Measurements from ENCODE around the gene B3GALT5.
"Not testable (repeated sequence)": the region's sequence is repeated elsewhere in the genome, so short reads cannot be mapped to it uniquely, and the experiment has no call there.

B3GALT5 gene, protein sequence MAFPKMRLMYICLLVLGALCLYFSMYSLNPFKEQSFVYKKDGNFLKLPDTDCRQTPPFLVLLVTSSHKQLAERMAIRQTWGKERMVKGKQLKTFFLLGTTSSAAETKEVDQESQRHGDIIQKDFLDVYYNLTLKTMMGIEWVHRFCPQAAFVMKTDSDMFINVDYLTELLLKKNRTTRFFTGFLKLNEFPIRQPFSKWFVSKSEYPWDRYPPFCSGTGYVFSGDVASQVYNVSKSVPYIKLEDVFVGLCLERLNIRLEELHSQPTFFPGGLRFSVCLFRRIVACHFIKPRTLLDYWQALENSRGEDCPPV

DNA sequence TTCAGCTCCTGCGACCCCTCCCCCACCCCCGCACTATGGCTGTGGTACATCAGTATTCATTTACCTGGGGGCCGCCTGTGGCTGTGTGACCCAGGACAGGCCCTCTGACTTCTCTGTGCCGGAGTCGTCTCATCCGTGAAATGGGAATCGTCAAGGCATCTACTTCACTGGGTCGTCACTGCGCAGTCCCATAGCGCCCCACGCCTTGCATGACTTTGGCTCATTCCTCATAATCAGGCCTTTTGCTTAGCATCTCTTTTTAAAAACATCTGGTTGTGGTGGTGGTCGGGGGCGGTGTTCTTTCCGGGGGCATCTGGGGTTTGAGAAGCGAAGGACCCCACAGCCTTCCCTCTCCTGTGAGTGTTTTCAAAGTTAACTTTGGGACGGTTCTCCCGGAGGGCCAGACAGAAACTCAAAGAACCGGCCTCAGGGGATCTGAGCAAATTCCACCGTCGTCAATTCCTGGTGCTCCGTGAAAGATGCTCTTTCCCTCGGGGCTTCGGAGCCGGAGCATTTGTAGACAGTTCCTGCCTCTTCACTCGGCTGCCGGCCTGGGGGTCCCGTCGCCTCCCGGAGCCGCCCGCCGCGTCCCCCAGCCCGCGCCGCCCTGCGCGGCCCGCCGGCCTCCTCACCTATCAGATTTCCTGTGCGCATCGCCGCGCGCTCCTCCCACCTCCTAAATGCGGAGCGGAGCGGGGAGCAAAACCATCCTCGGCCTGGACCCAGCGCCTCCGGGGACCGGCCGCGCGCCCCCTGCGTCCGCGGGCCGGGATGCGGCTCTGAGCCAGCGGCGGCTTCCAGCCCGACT is at the start of gene B3GALT5:
Gene B3GALT5 (plus strand): TSS at position 708 of the 808 bp plus-strand sequence. CDS start 47,620 bp downstream, outside the sequence.
- peak in 3 of 14 donors; percentile 10 to 33 (median 17) for DNase-seq

DNA sequence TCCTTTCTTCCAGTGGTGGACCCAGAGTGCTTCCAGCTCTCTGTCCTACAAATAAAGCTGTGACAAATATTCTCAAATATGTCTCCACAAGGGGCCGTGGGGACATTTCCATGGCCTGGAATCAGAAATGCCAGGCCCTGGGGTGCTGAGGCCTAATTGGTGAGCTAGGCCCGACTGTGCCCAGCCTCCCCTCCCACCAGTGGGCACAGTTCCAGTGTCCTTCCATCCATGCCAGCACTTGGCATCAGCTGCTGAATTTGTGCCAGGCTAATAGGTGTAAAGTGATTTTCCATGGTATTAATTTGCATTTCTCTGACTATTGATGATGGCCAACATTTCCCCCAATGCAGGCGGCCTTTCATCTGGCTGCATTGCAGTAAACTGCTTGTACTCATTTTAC is 48.5 kb upstream of the B3GALT5 start:
- peak in 11 of 14 donors; percentile 16 to 78 (median 29) for DNase-seq

DNA sequence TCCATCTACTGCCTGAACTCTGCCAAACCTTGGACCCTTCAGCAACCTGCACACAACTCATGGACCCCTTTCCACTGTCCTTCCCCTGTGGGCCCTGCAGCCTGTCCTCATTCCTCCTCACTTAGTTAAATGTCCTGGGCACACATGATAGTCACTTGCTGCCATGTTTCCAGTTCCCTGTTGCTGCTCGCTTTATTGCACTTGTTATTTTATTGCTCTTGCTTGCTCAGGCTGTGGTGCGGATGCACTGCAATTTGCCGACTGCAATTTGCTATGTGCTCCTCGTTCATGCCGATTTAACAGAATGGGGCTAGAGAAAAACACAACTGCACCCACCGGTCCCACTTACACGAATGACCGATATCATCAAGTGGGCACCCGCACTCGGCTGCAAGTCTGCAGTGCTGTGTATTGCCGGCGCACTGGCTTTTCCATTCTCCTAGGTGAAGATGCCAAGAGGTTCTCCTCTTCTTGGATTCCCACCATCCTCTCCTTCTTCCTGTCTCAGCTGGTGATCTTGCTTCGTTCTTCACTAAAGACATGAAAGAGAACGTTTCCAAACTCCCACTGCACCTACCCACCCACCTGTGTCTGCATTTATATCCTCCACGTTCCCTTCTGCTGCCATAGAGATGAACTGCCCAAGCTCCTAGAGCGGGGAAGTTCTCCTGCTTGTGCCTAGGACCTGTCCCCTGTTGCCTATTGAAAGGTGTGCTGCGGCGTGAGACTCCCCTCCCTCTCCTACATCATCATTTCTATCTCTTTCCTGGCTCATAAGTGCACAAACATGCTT is 45.4 kb upstream of the B3GALT5 start:
- no peak for DNase-seq

DNA sequence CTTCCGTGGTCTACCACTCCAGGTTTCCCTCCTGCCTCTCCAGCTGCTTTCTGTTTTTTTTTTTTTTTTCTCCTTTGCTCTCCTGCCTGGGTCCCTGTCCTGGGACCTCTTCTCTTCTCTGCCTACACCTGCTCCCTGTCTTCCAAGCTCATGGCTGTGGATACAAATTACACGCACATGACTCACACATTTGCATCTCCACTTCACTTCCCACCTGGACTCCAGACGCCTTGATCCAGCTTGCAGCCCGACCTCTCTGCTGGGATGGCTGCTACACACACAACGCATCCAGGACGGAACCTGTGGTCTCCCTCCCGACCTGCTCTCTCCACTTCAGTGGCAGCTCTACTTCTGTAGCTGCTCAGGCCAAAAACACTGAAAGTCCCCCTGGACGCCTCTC is 44.4 kb upstream of the B3GALT5 start:
- no peak for DNase-seq

DNA sequence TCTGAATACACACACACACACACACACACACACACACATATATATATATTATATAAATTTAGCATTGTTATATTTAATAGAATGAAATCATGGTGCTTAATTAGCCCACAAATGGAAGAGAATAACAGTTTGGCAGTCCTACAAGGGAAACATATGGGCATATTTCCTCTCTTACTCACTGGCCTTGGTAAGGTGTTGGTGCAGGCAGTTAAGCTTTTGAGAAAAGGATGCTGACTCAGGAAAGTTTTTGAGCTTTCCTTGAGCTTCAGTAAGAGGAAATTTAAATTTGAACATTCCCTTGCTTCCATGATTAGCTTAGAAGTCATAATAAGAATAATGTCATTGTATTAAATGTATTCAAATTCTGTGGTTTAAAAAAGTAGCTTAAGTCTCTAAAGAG is 37.0 kb upstream of the B3GALT5 start:
- DNase-seq = no peak

DNA sequence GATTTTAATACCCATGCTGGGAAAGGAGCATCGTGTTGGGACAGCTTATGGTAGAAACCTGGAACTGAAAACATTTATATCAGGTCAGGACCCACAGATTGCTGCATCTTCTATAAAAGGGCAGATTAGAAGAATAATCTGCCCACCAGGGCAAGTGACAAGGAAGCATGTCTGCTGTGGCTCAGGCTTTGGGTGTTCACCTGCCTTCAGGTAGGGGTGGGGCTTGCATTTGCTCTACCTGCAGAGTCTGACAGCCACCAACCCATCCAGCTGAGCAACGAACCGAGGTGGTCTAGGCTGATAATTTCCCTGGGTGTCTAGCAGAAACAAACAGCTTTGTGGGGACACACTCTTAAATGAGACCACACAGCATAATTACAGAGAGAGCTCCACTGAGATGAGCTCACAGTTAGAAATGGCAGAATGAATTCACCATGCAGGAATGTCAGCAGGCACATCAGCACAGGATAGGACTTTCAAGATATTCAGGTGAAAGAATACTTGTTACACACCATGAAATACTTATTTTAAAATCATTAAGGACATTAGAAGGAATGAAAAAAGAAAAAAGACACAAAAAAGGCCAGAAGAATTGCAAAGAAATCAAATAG is 36.1 kb upstream of the B3GALT5 start:
- DNase-seq = no peak

DNA sequence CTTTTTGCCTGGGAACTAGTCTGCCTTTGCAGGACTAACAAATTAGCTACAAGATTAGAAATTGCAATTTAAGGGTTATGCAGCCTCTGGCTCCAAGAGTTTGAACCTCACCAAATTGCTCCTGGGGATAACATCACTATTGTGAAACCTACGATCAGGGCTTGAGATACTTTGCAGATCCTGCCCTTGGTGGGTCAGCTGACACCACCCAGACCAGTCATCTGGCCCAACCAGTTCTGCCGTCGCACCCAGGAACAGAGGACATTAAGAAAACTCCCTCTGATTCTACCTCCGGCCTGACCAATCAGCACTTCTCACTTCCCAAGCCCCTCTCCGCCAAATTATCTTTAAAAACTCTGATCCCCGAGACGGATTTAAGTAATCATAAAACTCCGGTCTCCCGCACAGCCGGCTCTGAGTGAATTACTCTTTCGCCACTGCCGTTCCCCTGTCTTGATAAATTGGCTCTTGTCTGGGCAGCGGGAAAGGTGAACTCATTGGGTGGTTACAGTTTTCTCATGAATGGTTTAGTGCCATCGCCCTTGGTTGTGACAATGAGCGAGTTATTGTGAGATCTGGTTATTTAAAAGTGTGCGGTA is 32.9 kb upstream of the B3GALT5 start:
- no peak for DNase-seq

DNA sequence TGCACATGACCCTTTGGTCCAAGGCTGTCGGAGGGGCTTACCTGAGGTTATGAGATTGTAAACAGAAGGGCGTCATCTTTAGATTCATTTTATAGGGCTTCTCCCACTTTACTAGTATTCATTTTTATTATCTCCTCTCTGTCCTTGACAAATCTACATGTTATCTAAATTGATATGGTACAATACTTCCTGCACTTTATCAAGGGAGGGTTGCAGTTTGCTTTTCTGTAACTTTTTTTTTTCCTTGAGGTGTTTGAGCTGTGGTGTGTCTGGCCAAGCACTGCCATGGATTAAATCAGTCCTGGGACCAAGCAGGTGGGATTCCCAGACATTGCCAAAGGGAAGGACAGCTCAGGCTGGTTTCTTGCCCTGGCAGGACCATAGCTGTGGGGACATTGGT is 32.0 kb upstream of the B3GALT5 start:
- DNase-seq = no peak

DNA sequence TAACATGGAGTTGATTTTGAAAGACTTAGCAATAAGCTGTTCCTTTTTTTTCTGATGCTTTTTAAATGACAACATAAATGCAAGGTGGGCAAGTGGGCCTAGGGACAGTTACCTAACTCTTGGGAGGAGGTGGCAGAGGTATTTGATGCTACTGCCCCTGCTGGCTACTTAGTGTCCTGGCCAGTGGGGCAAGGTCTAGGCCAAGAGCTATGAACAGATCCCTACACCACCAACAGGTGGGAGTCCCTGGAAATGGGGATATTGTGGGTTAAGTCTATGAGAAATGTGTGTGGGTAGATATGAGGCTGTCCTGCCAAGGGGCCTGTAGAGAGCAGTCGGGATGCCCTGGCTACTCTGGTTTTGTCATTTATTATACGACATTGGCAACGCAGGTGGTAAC is 31.3 kb upstream of the B3GALT5 start:
- DNase-seq = no peak

DNA sequence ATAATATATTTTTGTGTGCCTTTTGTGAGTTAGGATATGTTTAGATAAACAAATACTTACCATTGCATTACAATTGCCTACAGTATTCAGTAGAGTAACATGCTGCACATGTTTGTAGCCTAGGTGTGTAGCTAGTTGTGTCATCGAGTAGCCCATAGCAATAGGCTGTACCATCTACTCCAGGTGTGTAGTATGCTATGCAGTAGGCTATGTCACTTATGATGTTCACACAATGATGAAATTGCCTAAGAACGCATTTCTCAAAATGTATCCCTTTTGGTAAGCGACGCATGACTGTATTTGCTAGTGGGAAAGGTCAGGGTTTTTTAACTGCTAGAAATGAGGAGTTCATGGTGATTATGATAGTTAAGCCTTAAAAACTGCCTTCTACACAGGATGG is 30.0 kb upstream of the B3GALT5 start:
- DNase-seq = no peak

DNA sequence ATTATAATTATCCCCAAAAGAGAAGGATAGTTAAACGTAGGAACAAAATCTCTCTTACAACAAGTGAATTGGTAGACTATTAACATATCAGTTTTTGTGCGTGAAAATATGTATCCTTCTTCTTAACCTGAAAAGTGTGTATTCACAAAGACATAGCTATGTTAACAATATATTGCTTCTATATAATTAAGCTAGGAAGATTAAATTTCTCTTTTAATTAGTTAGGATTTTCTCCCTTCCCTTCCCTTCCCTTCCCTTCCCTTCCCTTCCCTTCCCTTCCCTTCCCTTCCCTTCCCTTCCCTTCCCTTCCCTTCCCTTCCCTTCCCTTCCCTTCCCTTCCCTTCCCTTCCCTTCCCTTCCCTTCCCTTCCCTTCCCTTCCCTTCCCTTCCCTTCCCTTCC is 29.2 kb upstream of the B3GALT5 start:
- not testable (repeated sequence) for DNase-seq

DNA sequence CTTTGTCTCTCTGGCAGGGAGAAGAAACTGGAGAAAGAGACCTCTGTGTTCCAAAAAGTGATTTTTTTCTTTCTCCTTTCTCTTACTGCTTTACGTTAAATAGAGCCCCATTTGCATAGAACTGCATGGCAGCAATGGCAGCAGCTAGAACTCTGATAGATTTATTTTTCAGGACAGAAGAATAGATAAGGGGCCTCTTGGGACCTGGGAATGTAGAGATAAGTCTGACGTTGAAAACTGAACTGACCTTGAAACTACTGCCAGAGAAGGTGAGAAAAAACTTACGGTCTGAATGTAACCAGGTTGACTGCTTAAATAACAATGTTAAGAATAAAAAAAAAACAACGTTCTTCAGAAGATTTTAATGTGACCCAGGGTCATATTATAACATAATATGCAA is 25.4 kb upstream of the B3GALT5 start:
- DNase-seq = no peak

DNA sequence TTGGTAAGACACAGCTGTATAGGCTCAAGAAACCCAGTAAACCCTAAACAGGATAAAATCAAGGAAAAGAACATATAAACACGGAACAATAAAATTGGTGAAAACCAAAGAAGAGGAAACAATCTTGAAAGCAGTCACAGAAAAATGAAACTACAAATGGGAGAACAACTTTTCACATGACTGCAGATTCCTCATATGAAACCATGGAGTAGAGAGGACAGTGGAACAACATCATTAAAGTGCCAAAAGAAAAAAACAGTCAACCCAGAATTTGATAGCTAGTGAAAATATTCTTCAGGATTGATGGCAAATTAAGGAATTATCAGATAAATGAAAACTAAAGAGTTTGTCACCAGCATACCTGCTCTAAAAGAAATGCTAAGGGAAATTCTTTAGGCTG is 23.9 kb upstream of the B3GALT5 start:
- no peak for DNase-seq

DNA sequence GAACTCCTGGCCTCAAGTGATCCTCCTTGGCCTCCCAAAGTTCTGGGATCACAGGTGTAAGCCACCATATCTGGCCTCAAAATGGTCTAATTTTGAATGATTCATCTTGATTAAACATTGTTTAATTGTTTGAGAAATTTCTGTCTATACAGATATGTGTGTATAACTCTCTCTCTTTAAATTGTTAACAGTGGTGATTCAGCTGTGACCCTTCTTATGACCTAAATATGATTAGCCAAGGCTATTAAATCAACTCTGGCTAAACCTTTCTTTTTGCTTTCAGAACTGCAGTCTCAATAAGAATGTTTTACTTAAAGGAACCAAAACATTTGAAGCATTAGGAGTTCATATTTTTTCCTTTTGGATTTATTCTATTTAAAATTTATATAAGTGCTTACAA is 19.2 kb upstream of the B3GALT5 start:
- DNase-seq = no peak

DNA sequence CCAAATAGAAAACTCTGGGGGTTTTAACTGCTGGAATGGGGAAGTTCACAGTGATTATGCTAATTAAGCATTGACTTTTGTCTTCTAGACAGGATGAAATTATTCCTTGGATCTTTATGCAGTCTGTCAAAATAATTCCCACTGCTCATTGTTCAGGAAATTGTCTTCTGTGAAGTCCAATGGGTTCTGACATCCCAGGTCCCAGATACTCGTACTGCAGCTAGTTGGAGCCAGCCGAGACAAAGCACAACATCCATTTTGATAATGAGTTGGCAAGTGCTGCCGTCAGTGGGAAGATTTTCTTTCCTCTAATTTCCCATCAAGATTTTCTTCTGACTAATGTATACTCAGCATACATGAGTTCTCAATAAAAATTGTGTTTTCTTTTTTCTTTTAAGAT is 17.3 kb upstream of the B3GALT5 start:
- no peak for DNase-seq

DNA sequence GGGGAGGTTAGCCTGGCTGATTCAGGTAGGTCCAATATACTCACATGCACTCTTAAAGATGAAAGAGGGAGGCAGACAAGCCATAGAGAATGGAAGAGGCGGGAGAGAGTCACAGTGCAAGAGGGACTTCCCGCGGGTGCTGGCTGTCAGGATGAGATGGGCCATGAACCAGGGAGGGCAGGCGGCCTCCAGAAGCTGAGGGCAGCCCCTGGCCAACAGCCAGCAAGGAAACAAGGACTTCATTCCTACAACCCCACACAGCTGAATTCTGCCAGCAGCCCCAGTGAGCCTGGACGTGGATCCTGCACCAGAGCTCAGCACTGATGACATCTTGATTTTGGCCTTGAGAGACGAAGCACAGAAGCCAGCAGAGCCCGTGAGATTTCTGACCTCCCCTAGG is 15.1 kb upstream of the B3GALT5 start:
- peak in 1 of 14 donors; percentile 18 for DNase-seq

DNA sequence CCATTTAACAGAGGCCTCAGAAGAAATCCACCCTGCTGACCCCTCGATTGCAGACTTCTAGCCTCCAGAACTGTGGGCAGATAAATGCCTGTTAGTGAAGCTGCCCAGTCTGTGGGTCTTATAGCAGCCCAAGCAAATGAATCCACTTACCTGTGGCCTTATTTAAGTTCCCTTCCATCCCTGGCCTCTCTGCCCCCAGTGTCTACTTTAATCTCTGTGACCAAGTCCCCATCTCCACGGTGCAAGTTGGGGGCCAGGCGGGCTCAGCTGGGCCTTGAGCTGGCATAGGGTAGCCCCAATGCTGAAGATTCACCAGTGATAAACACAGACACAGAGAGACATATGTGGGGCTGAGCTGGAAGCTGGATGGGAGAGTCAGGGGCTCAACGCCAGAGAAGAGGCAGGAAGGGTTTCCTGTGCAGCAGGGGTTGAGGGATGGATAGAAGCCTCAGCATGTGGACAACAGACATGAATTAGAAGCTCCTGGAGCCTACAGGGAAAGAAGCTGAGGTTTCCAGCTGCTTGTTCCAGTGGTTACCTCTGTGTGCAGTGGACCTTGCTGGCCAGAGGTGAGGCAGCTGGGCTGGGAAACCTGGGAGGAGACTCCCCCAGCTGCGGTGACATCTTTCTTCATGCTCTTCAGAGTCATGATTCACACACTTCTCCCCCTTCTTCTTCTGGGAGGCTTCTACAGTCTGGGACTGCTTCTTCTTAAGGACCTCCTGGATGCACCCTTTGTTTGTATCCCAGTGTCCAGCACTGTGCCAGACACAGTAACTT is 13.4 kb upstream of the B3GALT5 start:
- DNase-seq = no peak

DNA sequence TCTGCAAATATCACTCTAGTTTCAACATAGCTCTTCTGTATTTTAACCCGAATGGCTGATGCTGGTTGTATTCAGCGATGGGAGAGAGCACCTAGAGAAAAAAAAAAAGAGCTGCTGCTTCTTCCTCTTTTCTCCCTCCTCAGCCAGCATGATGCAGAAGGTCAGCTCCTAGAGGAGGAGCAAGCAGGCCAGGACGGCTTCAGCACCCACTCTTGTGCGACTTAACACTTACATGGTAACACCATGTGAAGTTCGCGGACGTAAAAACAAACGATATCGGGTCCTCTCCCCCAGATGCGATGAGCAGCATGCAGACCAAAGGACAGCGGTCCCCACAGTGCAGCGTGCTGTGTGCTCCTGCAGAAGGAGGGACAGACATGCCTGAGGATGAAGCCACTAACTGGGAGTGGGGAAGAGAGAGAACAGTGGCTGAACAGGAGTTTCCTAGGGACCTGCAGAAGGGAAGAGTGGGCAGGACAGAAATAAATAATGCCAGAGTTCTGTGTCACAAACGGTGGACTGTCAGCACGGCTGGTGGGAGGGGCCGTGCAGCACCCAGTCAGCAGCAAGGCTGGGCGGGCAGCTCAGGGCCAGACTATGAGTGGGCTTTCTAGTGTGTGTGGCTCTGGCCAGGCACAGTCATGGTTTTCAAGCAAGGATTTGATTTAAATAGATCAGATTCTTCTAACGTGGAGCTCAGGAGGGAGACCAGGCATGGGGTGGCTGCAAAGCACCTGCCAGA is 11.4 kb upstream of the B3GALT5 start:
- no peak for DNase-seq

DNA sequence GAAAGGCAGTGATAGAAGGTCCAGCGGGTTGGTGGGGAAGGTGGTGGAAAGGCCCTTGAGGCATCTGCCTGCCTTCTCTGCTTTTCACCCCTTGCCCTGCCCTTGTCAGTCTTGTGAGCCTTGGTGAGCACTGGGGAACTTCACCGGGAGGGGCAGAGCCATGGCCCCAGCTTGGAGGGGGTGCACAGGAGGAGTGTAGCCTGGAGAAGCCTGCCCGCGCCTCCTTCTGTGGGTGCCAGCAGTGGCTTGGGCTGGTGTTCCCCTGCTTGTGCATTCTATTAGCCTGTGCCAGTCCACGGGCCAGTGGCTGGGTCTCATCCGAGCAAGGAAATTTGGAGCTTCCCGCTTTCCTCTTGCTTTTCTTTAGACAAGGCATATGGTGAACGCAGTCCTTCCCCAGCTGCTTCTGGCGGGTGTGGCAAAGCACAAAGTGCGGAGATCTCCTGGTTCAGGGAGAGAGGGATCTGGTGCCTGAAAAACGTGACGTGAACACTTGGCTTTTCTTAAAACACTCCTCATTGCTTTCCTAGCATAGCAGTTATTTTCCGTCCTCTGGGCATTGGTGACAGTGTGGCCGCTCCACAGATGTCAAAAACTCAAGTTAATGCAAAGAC is 10.6 kb upstream of the B3GALT5 start:
- DNase-seq = no peak

DNA sequence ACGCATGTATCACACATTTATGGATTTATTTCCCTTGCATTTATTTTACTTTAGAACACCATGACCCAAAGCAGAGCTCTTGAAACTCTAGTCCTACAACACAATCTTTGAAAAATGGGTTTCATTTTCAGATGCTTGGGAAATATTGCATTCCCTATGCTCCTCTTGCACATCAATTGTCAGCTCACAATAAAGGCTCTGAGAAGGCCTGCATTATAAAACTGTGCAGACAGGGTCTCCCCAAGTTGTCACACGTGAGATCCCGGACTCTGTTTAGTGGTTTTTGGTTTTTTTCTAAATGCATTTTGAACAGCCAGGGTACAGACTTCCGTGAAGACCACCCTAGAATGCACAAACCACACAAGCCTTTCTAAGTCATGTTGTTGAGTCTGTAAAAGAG is 9.9 kb upstream of the B3GALT5 start:
- no peak for DNase-seq
